Measurements from ENCODE around the gene UNC80. TPM values are rescaled to one million over a fixed set of nuclear protein-coding genes. Genes with fewer than 3 reads are reported as not detected.
"Not testable (repeated sequence)": the region's sequence is repeated elsewhere in the genome, so short reads cannot be mapped to it uniquely, and the experiment has no call there.

The UNC80 gene
- total RNA-seq, 2 experiments from 2014 or later, result not detected

DNA sequence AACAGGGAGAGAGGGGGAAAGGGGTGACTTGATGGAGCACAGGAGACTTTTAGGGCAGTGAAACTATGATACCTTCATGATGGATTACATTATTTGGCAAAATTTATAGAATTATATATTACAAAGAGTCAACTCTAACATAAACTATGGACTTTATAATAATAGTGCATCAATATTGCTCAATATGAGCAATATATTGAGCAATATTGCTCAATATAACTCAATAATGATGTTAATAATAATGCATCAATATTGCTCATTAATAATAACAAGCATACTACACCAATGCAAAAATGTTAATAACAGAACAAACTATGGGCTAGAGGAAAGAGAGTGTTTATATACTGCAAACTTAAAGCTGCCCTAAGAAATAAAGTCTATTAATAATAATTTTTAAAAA is 3.1 kb upstream of the UNC80 start:
- CTCF ChIA-PET, result interaction anchor here (0.6 kb wide), 1 partner anchor 147 kb away, joined by 5 read pairs; no protein-coding TSS in a partner anchor
- Mint-ChIP-seq H3K36me3 (ENCODE audit: low read depth) (no peaks in the 10 kb centered on the region), H3K27me3 (ENCODE audit: low read depth) (peaks cover 28% of the 10 kb centered on the region), H3K27ac (no peak overlapping the region), H3K9me3 (no peaks in the 10 kb centered on the region), H3K4me3 (no peak overlapping the region), H3K4me1 (ENCODE audit: low read depth) (peaks cover 3% of the 10 kb centered on the region)
- DNase-seq, result no peak
- intact Hi-C loops (cut with micrococcal nuclease), result no loop called here

DNA sequence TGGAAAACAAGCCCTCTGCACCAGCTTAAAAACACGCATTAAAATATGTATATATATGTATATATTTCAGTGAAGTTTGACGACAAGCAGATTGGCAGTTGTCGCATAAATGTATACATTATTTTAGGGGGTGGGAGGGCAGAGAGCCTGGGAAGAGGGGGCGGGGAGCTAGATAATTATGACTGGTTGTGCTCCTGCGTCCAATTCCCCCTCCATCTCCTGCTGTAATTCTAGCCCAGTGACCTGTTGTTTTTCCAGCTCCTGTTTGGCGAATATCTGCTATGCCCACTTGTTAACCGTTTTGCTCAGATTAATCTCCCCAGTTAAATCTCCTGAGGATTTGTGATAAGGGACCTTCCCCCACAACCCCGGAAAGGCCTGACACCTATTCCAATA is 656 bp downstream of the UNC80 start:
- CTCF ChIA-PET, result interaction anchor here (0.6 kb wide), 1 partner anchor 113 kb away, joined by 4 read pairs; no protein-coding TSS in a partner anchor
- H3K27ac Mint-ChIP-seq, result no peak overlapping the region
- intact Hi-C loops (cut with micrococcal nuclease), result no loop called here

DNA sequence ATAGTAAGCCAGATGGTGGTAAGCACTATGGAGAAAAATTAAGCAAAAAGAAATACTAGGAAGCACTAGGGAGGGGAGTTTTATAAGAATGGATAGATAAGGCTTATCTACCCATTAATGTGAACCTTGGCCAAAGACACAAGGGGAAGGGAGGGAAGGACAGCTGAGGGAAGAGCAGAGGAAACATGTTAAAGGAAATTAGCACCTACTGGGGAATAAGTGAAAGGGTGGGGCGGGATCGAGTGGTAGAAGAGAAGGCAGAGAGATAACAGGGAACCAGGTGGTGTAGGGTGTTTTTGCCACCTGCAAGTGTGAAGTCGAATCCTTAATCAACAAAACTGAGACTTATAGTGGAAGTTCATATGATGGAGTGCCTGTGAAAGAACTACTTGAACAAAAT is 1.7 kb downstream of the UNC80 start:
- Mint-ChIP-seq H3K27ac (no peak overlapping the region), H3K36me3 (ENCODE audit: low read depth) (no peaks in the 10 kb centered on the region), H3K4me1 (ENCODE audit: low read depth) (peaks cover 3% of the 10 kb centered on the region), H3K4me3 (no peak overlapping the region), H3K27me3 (ENCODE audit: low read depth) (peaks cover 25% of the 10 kb centered on the region), H3K9me3 (no peaks in the 10 kb centered on the region)
- intact Hi-C loops (cut with micrococcal nuclease), result no loop called here
- no peak for DNase-seq
- CTCF ChIA-PET, result interaction anchor here (0.5 kb wide), 1 partner anchor 169 kb away, joined by 3 read pairs; no protein-coding TSS in a partner anchor

More for the DNA sequence above, 656 bp downstream of the UNC80 start:
- Mint-ChIP-seq H3K9me3 (no peaks in the 10 kb centered on the region), H3K4me3 (no peak overlapping the region), H3K36me3 (ENCODE audit: low read depth) (no peaks in the 10 kb centered on the region), H3K27me3 (ENCODE audit: low read depth) (peaks cover 27% of the 10 kb centered on the region), H3K4me1 (ENCODE audit: low read depth) (peaks cover 3% of the 10 kb centered on the region)
- no peak for DNase-seq

DNA sequence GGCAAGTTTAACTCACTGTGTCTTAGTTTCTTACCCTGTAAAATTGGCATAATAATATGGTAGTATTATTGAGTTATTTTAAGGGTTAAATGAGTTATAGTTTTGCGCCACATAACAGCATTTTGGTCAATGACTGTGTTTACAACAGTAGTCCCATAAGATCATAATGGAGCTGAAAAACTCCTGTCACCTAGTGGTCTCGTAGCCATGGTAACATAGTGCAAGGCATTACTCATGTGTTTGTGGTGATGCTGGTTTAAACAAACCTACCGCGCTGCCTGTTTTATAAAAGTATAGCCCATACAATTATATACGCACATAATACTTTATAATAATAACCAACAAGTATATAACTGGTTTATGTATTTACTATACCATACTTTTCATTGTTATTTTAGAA is 15.8 kb downstream of the UNC80 start:
- CTCF ChIA-PET, result interaction anchor here (0.6 kb wide), 1 partner anchor 571 kb away, joined by 3 read pairs; no protein-coding TSS in a partner anchor

DNA sequence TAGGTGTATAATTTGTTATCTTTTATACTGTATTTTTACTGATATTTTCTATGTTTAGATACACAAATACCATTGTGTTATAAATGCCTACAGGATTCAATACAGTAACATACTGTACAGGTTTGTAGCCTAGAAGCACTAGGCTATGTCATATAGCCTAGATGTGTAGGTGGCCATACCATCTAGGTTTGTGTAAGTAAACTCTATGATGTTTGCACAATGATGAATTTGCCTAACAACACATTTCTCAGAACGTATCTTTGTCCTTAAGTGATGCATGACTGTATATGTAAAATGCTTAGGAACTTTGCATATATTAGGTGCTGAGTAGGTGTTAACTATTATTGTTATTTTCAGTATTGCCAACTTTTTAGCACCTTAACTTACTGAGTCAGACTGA is 17.3 kb downstream of the UNC80 start:
- no peak for DNase-seq
- Mint-ChIP-seq H3K36me3 (ENCODE audit: low read depth) (no peaks in the 10 kb centered on the region), H3K27ac (no peak overlapping the region), H3K4me3 (no peak overlapping the region), H3K4me1 (ENCODE audit: low read depth) (peaks cover 11% of the 10 kb centered on the region), H3K27me3 (ENCODE audit: low read depth) (peaks cover 2% of the 10 kb centered on the region), H3K9me3 (no peaks in the 10 kb centered on the region)
- CTCF ChIA-PET, result no interaction called here
- intact Hi-C loops (cut with micrococcal nuclease), result no loop called here

More for the DNA sequence above, 15.8 kb downstream of the UNC80 start:
- Mint-ChIP-seq H3K9me3 (no peaks in the 10 kb centered on the region), H3K36me3 (ENCODE audit: low read depth) (no peaks in the 10 kb centered on the region), H3K4me3 (no peak overlapping the region), H3K27ac (no peak overlapping the region), H3K27me3 (ENCODE audit: low read depth) (peaks cover 2% of the 10 kb centered on the region), H3K4me1 (ENCODE audit: low read depth) (peaks cover 11% of the 10 kb centered on the region)
- no peak for DNase-seq
- intact Hi-C loops (cut with micrococcal nuclease), result no loop called here

DNA sequence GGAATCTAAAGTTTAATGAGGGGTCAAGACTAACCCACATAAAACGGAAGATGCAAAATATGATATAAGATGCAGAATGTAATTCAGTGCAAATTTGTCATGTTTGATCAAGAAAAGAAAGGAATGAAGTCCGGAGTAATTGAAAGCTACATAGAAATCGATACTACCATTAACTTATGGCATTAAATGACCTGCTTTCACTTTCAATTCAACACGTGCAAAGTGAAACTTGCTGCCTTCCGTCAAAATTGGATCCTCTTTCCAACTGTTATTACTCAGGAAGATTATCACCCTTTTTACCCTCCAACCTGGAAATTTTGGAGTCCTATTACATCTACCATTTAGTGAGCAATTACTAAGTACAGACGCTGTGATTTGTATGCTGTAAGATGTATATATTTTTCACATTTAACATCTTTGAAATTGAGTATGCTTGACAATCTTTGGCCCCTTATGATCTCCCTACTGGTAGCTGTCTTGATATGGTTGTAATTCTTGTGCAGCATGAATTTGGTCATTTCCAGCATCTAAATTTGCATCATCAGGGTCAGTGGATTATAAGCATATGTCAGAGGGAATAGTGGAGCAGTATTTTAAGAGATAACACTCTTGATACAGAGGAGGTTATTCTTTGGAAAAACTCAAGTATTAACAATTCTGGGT is 18.6 kb downstream of the UNC80 start:
- Mint-ChIP-seq H3K4me1 (ENCODE audit: low read depth) (peaks cover 11% of the 10 kb centered on the region), H3K4me3 (no peak overlapping the region), H3K9me3 (no peaks in the 10 kb centered on the region), H3K27me3 (ENCODE audit: low read depth) (peaks cover 2% of the 10 kb centered on the region), H3K36me3 (ENCODE audit: low read depth) (no peaks in the 10 kb centered on the region), H3K27ac (no peak overlapping the region)
- CTCF ChIA-PET, result interaction anchor here (0.7 kb wide), 1 partner anchor 26 kb away, joined by 3 read pairs; no protein-coding TSS in a partner anchor
- intact Hi-C loops (cut with micrococcal nuclease), result no loop called here
- no peak for DNase-seq

DNA sequence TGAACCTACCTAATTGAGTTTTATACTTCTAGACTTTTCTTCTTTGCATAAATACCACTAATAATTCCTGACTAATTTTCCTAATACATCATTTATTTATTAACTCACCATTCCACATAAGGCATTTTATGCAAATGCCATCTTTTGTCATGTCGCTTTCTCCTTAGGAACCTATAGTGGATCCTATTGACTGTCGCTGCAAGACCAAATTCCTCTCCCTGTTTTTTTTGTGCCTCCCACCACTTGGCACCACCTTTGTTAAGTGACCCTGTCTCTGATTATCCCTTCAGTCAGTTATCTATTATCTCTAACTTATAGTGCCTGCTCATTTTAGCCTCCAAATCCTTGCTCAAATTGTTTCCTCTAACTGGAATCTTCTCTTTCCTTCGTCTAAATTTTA is 19.5 kb downstream of the UNC80 start:
- no peak for DNase-seq
- no peaks in the 10 kb centered on the region for H3K36me3 Mint-ChIP-seq (ENCODE audit: low read depth)
- no peak overlapping the region for H3K27ac Mint-ChIP-seq
- CTCF ChIA-PET, result no interaction called here
- peaks cover 11% of the 10 kb centered on the region for H3K4me1 Mint-ChIP-seq (ENCODE audit: low read depth)
- H3K4me3 Mint-ChIP-seq, result no peak overlapping the region
- no peaks in the 10 kb centered on the region for H3K27me3 Mint-ChIP-seq (ENCODE audit: low read depth)
- intact Hi-C loops (cut with micrococcal nuclease), result no loop called here
- no peaks in the 10 kb centered on the region for H3K9me3 Mint-ChIP-seq

DNA sequence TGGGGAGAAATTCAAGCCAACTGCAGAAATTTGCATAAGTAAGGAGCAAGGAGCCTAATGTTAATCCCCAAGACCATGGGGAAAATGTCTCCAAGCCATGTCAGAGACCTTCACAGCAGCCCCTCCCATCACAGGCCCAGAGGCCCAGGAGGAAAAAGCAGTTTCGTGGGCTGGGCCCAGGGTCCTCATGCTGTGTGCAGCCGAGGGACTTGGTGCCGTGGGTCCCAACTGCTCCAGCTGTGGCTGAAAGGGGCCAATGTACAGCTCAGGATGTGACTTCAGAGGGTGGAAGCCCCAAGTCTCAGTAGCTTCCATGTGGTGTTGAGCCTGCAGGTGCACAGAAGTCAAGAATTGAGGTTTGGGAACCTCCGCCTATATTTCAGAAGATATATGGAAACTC is 23.8 kb downstream of the UNC80 start:
- DNase-seq; H3K4me3 Mint-ChIP-seq; intact Hi-C loops (cut with micrococcal nuclease); H3K36me3 Mint-ChIP-seq (ENCODE audit: low read depth); H3K9me3 Mint-ChIP-seq; H3K4me1 Mint-ChIP-seq (ENCODE audit: low read depth); H3K27ac Mint-ChIP-seq; CTCF ChIA-PET; H3K27me3 Mint-ChIP-seq (ENCODE audit: low read depth): not testable (repeated sequence)

DNA sequence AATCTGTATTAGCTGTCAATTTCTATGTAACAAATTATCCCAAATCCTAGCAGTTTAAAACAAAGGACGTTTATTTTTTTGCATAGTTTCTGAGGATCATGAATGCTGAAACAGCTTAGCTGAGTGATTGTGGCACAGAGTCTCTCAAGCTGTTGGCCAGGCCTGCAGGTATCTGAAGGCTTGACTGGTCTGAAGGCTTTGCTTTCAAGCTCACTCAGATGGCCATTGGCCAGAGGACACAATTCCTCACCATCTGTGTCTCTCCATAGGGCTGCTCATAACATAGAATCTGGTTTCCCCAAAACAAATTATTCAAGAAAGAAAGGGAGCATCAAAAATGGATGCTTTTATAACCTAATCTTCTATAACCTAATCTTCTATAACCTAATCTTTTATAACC is 33.7 kb downstream of the UNC80 start:
- intact Hi-C loops (cut with micrococcal nuclease), result no loop called here
- H3K4me1 Mint-ChIP-seq (ENCODE audit: low read depth), result no peaks in the 10 kb centered on the region
- CTCF ChIA-PET, result interaction anchor here (0.9 kb wide), 1 partner anchor 202 kb away, joined by 3 read pairs; no protein-coding TSS in a partner anchor
- peaks cover 1% of the 10 kb centered on the region for H3K27me3 Mint-ChIP-seq (ENCODE audit: low read depth)
- H3K4me3 Mint-ChIP-seq, result no peak overlapping the region
- H3K36me3 Mint-ChIP-seq (ENCODE audit: low read depth), result no peaks in the 10 kb centered on the region
- no peaks in the 10 kb centered on the region for H3K9me3 Mint-ChIP-seq
- no peak overlapping the region for H3K27ac Mint-ChIP-seq
- no peak for DNase-seq

DNA sequence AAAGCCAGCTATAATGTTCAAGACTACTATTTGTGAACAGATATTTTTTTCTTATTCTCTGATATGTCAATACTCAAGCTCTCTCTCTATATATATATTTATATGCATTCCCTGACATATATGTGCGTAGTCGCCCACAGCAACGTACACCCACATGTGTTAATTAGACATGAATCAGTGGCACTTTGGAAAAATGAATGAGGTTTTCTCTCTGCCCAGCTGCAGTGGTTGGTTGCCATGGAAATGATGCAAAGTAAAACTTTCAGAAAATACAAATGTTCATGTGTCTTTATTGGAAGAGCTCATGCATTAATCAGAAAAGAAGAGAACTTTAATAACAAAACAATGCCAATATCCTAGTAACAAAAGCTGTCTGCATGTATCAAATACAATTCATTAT is 34.7 kb downstream of the UNC80 start:
- no peak overlapping the region for H3K27ac Mint-ChIP-seq
- CTCF ChIA-PET, result no interaction called here
- DNase-seq, result no peak
- no peaks in the 10 kb centered on the region for H3K36me3 Mint-ChIP-seq (ENCODE audit: low read depth)
- no peak overlapping the region for H3K4me3 Mint-ChIP-seq
- H3K27me3 Mint-ChIP-seq (ENCODE audit: low read depth), result peaks cover 1% of the 10 kb centered on the region
- no peaks in the 10 kb centered on the region for H3K9me3 Mint-ChIP-seq
- intact Hi-C loops (cut with micrococcal nuclease), result no loop called here
- H3K4me1 Mint-ChIP-seq (ENCODE audit: low read depth), result no peaks in the 10 kb centered on the region

DNA sequence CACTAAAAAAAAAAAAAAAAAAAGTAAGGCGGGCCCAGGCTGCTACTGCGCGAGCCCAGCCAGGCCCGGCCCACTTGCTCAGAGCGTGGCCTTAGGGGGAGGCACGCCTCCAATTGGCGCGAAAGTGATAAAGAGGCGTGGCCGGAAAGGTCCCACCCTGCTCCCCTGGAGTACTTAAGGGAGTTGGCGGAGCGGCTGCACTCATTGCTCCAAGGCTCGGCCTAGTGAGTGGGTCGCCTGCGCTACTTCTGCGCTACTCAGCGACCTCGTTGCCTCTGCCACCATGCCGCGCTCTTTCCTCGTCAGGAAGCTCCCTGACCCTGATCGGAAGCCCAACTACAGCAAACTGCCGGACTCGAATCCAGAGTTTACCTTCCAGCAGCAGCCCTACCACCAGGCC is 36.9 kb downstream of the UNC80 start:
- Mint-ChIP-seq H3K36me3 (ENCODE audit: low read depth) (no peaks in the 10 kb centered on the region), H3K4me3 (no peak overlapping the region), H3K9me3 (no peaks in the 10 kb centered on the region), H3K4me1 (ENCODE audit: low read depth) (no peaks in the 10 kb centered on the region), H3K27me3 (ENCODE audit: low read depth) (peaks cover 1% of the 10 kb centered on the region), H3K27ac (no peak overlapping the region)
- DNase-seq, result no peak
- CTCF ChIA-PET, result no interaction called here
- intact Hi-C loops (cut with micrococcal nuclease), result no loop called here

DNA sequence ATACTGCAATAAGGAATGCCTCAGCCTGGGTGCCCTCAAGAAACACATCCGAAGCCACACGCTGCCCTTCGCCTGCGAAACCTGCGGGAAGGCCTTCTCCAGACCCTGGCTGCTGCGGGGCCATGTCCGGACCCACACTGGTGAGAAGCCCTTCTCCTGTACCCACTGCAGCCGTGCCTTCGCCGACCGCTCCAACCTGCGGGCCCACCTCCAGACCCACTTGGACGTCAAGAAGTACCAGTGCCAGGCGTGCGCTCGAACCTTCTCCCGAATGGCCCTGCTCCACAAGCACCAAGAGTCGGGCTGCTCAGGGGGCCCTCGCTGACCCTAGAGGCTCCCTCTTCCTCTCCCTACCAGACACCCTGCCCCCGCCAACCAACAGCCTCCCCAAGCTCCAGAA is 37.6 kb downstream of the UNC80 start:
- no peak overlapping the region for H3K4me3 Mint-ChIP-seq
- no peak overlapping the region for H3K27ac Mint-ChIP-seq
- intact Hi-C loops (cut with micrococcal nuclease), result no loop called here
- no peaks in the 10 kb centered on the region for H3K9me3 Mint-ChIP-seq
- CTCF ChIA-PET, result no interaction called here
- DNase-seq, result no peak
- H3K4me1 Mint-ChIP-seq (ENCODE audit: low read depth), result no peaks in the 10 kb centered on the region
- H3K27me3 Mint-ChIP-seq (ENCODE audit: low read depth), result peaks cover 1% of the 10 kb centered on the region
- H3K36me3 Mint-ChIP-seq (ENCODE audit: low read depth), result no peaks in the 10 kb centered on the region

DNA sequence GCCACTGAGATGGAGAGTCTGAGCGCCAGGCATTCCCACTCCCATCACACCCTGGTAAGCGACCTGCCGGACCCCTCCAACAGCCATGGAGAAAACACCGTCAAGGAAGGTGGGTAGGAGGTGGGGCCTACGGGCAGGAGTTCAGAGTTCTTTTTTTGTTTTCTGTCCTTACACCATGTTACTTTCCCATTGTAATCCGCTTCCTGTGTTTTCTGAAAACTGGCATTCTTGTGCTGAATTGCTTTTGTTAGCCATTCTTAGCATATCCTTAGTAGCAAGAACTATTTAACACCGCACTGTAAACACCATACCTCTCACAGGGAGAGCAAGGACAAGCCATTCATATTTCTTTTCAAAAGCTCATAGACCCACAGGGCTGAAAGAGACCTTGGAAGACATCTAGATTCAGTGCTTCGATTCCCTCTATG is 46.2 kb downstream of the UNC80 start:
- no peak for DNase-seq
- CTCF ChIA-PET, result no interaction called here
- intact Hi-C loops (cut with micrococcal nuclease), result no loop called here
- H3K9me3 Mint-ChIP-seq, result peaks cover 2% of the 10 kb centered on the region
- H3K27me3 Mint-ChIP-seq (ENCODE audit: low read depth), result no peaks in the 10 kb centered on the region
- no peaks in the 10 kb centered on the region for H3K4me1 Mint-ChIP-seq (ENCODE audit: low read depth)
- no peaks in the 10 kb centered on the region for H3K36me3 Mint-ChIP-seq (ENCODE audit: low read depth)
- no peak overlapping the region for H3K27ac Mint-ChIP-seq
- H3K4me3 Mint-ChIP-seq, result no peak overlapping the region

All from activated naive CD4-positive, alpha-beta T cell treated with anti-CD3 and anti-CD28 coated beads for 36 hours (primary cell).